ENCODE results near the gene DCANP1. TPM values are rescaled to one million over a fixed set of nuclear protein-coding genes. Genes with fewer than 3 reads are reported as not detected.
A peak's percentile ranks its signal among the peaks of the same experiment; 100 is the strongest.

Gene DCANP1
- total RNA-seq, 1 experiment from 2014 or later = not detected

GRCh38 chr5:135434591-135435466, 12.3 kb downstream of the DCANP1 start:
- no peaks in the 10 kb centered on the region for H3K36me3 ChIP-seq (replicated peaks; ENCODE audit: control insufficient read depth, insufficient read depth, low read length)
- no peak overlapping the region for H3K4me3 ChIP-seq (ENCODE audit: insufficient read depth, low read depth, low read length)
- DNase-seq = peak; percentile 13

GRCh38 chr5:135433681-135434426, 13.3 kb downstream of the DCANP1 start:
- no peak overlapping the region for H3K4me3 ChIP-seq (ENCODE audit: insufficient read depth, low read depth, low read length)
- peak; percentile 36 for DNase-seq
- no peaks in the 10 kb centered on the region for H3K27me3 ChIP-seq (ENCODE audit: control insufficient read depth, insufficient read depth, low read length)
- no peaks in the 10 kb centered on the region for H3K36me3 ChIP-seq (replicated peaks; ENCODE audit: control insufficient read depth, insufficient read depth, low read length)

More at GRCh38 chr5:135434591-135435466, 12.3 kb downstream of the DCANP1 start:
- no peaks in the 10 kb centered on the region for H3K27me3 ChIP-seq (ENCODE audit: control insufficient read depth, insufficient read depth, low read length)

GRCh38 chr5:135432113-135432512, 15.0 kb downstream of the DCANP1 start:
- H3K4me3 ChIP-seq (ENCODE audit: insufficient read depth, low read depth, low read length) = no peak overlapping the region
- H3K27me3 ChIP-seq (ENCODE audit: control insufficient read depth, insufficient read depth, low read length) = no peaks in the 10 kb centered on the region
- peak; percentile 41 for DNase-seq
- no peaks in the 10 kb centered on the region for H3K36me3 ChIP-seq (replicated peaks; ENCODE audit: control insufficient read depth, insufficient read depth, low read length)

- Histone ChIP-seq H3K27me3 (ENCODE audit: control insufficient read depth, insufficient read depth, low read length) (no peaks in the 10 kb centered on the region), H3K4me3 (ENCODE audit: insufficient read depth, low read depth, low read length) (no peak overlapping the region), H3K36me3 (replicated peaks; ENCODE audit: control insufficient read depth, insufficient read depth, low read length) (no peaks in the 10 kb centered on the region)
- DNase-seq = no peak
Observed at GRCh38 chr5:135430135-135430437, 17.1 kb downstream of the DCANP1 start.

GRCh38 chr5:135429301-135430134, 17.6 kb downstream of the DCANP1 start:
- no peak for DNase-seq
- no peaks in the 10 kb centered on the region for H3K27me3 ChIP-seq (ENCODE audit: control insufficient read depth, insufficient read depth, low read length)
- H3K4me3 ChIP-seq (ENCODE audit: insufficient read depth, low read depth, low read length) = no peak overlapping the region
- no peaks in the 10 kb centered on the region for H3K36me3 ChIP-seq (replicated peaks; ENCODE audit: control insufficient read depth, insufficient read depth, low read length)

GRCh38 chr5:135428586-135428985, 18.6 kb downstream of the DCANP1 start:
- DNase-seq = no peak
- Histone ChIP-seq H3K4me3 (ENCODE audit: insufficient read depth, low read depth, low read length) (no peak overlapping the region), H3K27me3 (ENCODE audit: control insufficient read depth, insufficient read depth, low read length) (no peaks in the 10 kb centered on the region), H3K36me3 (replicated peaks; ENCODE audit: control insufficient read depth, insufficient read depth, low read length) (no peaks in the 10 kb centered on the region)

- H3K36me3 ChIP-seq (replicated peaks; ENCODE audit: control insufficient read depth, insufficient read depth, low read length) = no peaks in the 10 kb centered on the region
- no peak overlapping the region for H3K4me3 ChIP-seq (ENCODE audit: insufficient read depth, low read depth, low read length)
- DNase-seq = peak; percentile 71
- H3K27me3 ChIP-seq (ENCODE audit: control insufficient read depth, insufficient read depth, low read length) = no peaks in the 10 kb centered on the region
Observed at GRCh38 chr5:135426102-135427082, 20.8 kb downstream of the DCANP1 start.

- no peak overlapping the region for H3K4me3 ChIP-seq (ENCODE audit: insufficient read depth, low read depth, low read length)
- H3K27me3 ChIP-seq (ENCODE audit: control insufficient read depth, insufficient read depth, low read length) = no peaks in the 10 kb centered on the region
- no peaks in the 10 kb centered on the region for H3K36me3 ChIP-seq (replicated peaks; ENCODE audit: control insufficient read depth, insufficient read depth, low read length)
- DNase-seq = no peak
Observed at GRCh38 chr5:135425641-135426040, 21.5 kb downstream of the DCANP1 start.

GRCh38 chr5:135423846-135424168, 23.3 kb downstream of the DCANP1 start:
- no peak overlapping the region for H3K4me3 ChIP-seq (ENCODE audit: insufficient read depth, low read depth, low read length)
- no peaks in the 10 kb centered on the region for H3K36me3 ChIP-seq (replicated peaks; ENCODE audit: control insufficient read depth, insufficient read depth, low read length)
- H3K27me3 ChIP-seq (ENCODE audit: control insufficient read depth, insufficient read depth, low read length) = no peaks in the 10 kb centered on the region
- DNase-seq = no peak

GRCh38 chr5:135423146-135423845, 23.9 kb downstream of the DCANP1 start:
- DNase-seq = no peak
- H3K4me3 ChIP-seq (ENCODE audit: insufficient read depth, low read depth, low read length) = no peak overlapping the region
- no peaks in the 10 kb centered on the region for H3K27me3 ChIP-seq (ENCODE audit: control insufficient read depth, insufficient read depth, low read length)
- no peaks in the 10 kb centered on the region for H3K36me3 ChIP-seq (replicated peaks; ENCODE audit: control insufficient read depth, insufficient read depth, low read length)

- Histone ChIP-seq H3K36me3 (replicated peaks; ENCODE audit: control insufficient read depth, insufficient read depth, low read length) (no peaks in the 10 kb centered on the region), H3K4me3 (ENCODE audit: insufficient read depth, low read depth, low read length) (no peak overlapping the region), H3K27me3 (ENCODE audit: control insufficient read depth, insufficient read depth, low read length) (no peaks in the 10 kb centered on the region)
- DNase-seq = no peak
Observed at GRCh38 chr5:135422419-135422818, 24.7 kb downstream of the DCANP1 start.

- no peaks in the 10 kb centered on the region for H3K27me3 ChIP-seq (ENCODE audit: control insufficient read depth, insufficient read depth, low read length)
- no peak for DNase-seq
- H3K36me3 ChIP-seq (replicated peaks; ENCODE audit: control insufficient read depth, insufficient read depth, low read length) = no peaks in the 10 kb centered on the region
- H3K4me3 ChIP-seq (ENCODE audit: insufficient read depth, low read depth, low read length) = no peak overlapping the region
Observed at GRCh38 chr5:135417083-135417482, 30.1 kb downstream of the DCANP1 start.

- DNase-seq = no peak
- H3K27me3 ChIP-seq (ENCODE audit: control insufficient read depth, insufficient read depth, low read length) = peaks cover 35% of the 10 kb centered on the region
- H3K36me3 ChIP-seq (replicated peaks; ENCODE audit: control insufficient read depth, insufficient read depth, low read length) = no peaks in the 10 kb centered on the region
- H3K4me3 ChIP-seq (ENCODE audit: insufficient read depth, low read depth, low read length) = no peak overlapping the region
Observed at GRCh38 chr5:135405082-135405481, 42.1 kb downstream of the DCANP1 start.

Measured in H7 (cell line).